GM19240 (cell line): ENCODE measurements around the gene SFXN1.

Source experiments
- DNase-seq: peaks from one replicate; pipeline ENCODE4 v3.0.0; 2011; ENCODE audit warnings: low spot score; ENCODE audit not compliant: insufficient read length

SFXN1 gene

DNA sequence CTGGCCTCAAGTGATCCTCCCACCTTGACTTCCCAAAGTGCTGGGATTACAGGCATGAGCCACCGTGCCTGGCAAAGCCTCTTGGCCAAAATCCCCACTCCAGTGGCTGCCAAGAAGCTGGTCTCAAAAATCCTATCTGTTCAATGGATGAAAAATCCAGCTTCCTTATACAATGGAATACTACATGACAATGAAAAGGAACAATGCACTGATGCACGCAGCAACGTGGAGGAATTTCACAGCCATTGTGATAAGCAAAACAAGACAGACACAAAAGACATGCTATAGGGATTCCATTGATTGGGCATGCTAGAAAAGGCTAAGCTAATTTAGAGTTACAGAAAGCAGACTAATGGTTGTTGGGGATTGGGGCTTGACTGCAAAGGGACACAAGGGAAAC is 13.1 kb upstream of the SFXN1 start:
- no peak for DNase-seq

DNA sequence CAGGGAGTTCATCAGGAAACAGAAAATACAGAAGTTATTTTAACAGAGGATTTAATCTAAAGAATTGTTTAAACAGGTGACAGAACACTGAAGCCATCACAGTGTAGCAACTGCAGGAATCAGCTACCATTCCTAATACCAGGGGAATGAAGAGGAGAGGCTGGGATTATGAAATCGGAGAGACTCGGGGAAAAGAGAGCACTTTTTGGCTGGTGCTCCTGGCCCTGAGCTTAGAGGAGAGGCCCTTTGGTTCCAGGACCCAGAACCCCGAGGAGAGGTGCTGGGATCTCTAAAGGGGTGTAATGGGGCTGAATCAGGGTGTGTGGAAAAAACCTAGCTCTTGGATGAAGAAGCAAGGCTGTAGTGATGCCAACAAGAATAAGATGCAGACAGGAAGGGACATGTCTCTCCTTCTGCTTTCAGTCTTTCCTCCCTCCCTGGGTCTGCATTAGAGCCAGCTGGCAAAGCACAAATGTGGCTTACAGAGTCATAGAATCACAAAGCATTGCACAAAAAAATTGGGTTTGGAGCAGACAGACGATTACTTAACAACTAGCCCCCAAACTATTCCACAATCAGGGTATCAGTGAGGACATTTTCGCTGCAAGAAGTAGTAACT is 11.6 kb upstream of the SFXN1 start:
- DNase-seq, result no peak

GRCh38 chr5:175467983-175468690 is 10.2 kb upstream of the SFXN1 start:
- DNase-seq, result no peak

- DNase-seq, result no peak
These were observed 9.5 kb upstream of the SFXN1 start for GRCh38 chr5:175468892-175469291.

DNA sequence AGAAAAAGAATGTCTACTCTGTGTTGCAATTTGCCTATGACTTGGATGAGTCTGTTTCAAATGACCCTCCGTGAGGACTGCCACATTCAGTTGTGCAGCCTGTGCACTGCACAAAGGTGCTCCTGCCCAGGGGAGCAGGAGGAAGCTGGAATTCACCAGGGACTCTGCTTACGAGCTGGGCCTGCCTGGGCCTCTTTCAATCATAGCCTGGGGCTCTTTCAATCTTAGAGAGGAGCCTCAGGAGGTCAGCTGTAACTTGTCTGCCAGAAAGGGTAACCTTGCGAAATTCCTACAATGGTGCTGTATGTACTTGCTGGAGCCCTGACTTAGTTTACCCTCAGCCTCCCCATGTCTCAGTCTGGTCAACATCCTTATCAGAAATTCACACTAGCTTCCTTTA is 8.4 kb upstream of the SFXN1 start:
- DNase-seq, result no peak

DNA sequence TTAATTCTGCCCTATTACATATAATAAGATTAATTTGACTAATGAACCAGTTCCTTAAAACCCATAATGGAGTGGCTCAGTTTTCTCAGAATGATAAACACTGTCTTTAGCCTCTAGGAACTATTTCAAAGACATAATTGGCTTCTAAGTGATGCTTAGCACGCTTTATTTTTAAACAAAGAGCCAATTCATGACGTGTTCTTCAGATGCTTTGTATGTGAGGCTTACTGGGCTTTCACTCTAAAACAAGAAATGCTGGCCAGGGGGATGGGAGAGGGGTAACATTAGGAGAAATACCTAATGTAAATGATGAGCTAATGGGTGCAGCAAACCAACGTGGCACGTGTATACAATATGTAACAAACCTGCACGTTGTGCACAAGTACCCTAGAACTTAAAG is 7.6 kb upstream of the SFXN1 start:
- no peak for DNase-seq

GRCh38 chr5:175471196-175471595 is 7.2 kb upstream of the SFXN1 start:
- DNase-seq, result no peak

DNA sequence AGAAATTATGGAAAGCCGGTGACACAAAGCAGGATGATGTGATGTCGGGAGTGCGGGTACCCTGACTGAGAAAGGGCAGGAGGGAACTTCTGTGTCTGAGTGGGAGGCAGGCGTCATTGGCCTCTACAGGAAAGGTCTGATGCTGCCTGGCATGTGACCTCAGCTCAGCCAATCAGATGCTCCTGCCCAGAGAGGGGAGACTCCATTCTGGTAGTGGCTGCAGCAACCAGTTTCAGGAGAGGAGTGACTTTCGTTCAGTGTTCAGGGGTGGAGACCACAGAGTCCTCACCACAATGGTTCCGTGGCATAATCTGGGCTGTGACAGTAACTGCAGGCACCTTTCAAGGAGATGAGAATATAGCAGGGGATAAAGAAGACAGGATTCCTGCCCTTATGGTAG is 6.7 kb upstream of the SFXN1 start:
- no peak for DNase-seq

DNA sequence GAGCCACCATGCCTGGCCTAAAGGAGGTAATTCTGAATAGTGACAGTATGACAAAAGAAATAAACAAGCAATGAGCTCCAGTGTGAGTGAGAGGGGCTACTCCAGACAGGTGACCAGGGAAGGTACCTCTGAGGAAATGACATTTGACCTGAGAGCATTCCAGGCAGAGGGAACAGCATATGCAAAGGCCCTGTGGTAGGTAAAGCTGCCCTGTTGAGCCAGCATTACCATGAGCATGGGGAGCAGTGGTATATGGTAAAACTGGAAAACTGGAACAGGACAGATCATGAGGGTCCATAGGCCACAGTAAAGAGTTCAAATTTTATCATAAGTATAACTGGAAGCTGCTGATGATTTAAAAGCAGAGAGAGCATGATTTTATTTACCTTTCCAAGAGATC is 6.0 kb upstream of the SFXN1 start:
- DNase-seq, result no peak

DNA sequence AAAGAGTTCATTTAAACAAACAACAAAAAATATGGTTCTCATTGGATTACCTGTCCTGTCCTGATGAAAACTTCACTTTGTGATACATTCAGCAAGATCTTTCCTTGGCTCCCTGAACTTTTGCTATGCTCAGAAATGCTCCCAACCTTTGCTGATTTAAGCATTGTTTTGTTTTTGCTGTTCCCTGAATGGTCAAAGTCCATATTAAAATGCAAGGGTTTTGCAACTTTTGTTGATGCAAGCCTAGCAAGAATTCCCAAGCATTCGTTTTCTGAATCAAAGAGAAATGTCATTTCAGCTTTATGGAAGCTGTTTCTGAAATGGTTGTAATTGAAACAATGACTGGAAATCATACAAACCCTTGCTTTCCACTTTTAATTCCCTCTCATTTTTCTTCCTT is 3.1 kb upstream of the SFXN1 start:
- no peak for DNase-seq

GRCh38 chr5:175477440-175477839 is 920 bp upstream of the SFXN1 start:
- no peak for DNase-seq

DNA sequence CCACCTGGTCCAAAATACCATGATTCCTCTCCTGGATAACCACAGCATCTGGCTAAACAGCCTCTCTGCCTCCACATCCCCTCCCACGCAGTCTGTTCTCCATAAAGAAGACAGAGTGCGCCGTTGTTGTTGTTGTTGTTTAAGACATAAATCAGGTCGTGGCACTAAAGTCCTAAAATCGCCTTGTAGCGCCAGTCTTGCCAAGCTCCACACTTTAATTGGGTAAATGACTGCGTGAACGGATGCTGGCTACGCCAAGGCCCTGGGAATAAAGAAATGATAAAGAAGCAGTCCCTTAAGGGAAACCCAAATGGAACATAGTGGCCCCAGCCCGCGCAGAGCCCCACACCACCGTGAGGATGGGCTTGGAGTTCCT is 364 bp upstream of the SFXN1 start:
- no peak for DNase-seq

GRCh38 chr5:175479125-175479881 is 943 bp downstream of the SFXN1 start:
- DNase-seq, result no peak

- no peak for DNase-seq
These were observed 5.0 kb downstream of the SFXN1 start for GRCh38 chr5:175483337-175483736.

DNA sequence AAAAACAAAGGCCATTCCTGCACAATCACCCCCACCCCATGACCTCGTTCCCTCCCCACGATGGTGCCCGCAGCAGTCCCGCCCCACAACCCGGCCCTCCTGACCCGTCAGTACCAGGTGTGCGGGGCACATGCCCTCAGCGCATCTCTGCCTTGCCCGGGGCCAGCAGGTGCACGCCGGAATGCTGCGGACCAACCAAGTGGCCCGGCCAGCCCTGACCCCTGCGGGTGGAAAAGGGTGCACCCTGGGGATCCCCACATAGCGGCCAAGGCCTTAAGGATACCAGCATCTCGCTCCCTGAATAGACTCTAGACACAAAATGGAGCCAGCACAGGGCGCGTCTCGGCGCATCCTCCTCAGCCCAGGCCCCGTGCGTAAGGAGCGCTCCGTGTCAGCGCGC is 6.0 kb downstream of the SFXN1 start:
- no peak for DNase-seq

DNA sequence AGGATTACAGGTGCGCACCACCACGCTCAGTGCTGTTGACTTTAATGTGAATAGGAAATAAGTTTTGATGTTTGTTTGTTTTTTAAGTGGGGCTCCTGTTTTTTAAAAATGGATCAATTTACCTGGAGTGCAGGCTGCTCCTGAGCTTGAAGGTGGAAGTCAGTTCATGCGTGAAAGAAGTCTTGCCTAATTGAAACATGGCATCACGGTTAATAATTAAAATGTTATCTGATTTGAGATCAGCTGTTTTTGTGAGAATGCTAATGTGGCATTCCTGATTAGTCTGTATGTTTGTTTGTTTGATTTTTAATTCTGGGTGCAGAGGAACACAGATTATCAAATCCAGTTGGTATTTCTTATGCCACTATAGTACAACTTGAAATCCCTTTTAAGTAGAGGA is 6.5 kb downstream of the SFXN1 start:
- no peak for DNase-seq

GRCh38 chr5:175485631-175486030 is 7.3 kb downstream of the SFXN1 start:
- DNase-seq, result no peak

DNA sequence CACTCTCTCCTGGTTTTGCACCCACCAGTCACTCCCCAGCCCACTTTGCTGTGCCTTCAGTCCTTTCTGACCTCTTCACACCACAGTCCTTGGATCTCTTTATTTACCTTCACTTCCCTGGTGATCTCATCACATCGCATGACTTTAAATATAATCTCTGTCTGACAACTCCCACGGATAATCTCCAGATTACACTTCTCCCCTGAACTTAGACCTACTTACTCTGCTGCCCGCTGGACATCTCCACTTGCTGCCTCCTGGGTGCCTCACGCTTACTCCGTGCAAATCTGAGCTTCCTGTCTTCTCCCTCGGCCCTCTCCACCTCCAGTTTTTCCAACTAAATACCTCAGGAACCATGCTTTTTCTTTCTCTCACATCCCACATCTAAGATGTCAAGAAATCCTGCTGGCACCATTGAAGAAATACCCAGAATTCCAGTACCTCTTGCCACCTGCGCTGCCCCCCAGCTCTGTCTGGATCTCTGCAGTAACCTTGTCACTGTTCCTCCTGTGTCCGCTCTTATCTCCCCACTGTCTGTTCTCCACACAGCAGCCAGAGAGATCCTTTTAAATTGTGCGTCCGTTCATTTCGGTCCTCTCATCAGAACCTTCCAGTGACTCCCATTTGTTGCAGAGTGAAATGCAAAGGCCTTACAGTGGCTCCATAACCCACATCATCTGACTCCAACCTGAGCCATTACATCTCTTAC is 9.3 kb downstream of the SFXN1 start:
- no peak for DNase-seq

- DNase-seq, result no peak
These were observed 11.5 kb downstream of the SFXN1 start for GRCh38 chr5:175489693-175490443.

GRCh38 chr5:175491223-175491622 is 12.9 kb downstream of the SFXN1 start:
- DNase-seq, result no peak

- no peak for DNase-seq
These were observed 14.9 kb downstream of the SFXN1 start for GRCh38 chr5:175493260-175493659.
